HG03460 (cell line): Measurements from ENCODE around the gene ACADM.
"Not testable (repeated sequence)": the region's sequence is repeated elsewhere in the genome, so short reads cannot be mapped to it uniquely, and the experiment has no call there.

Source experiments
- ATAC-seq: cut with Tn5 transposase; IDR thresholded peaks from one replicate; pipeline ENCODE4 v1.9.1; 2021; ENCODE audit not compliant: unreplicated experiment

The ACADM gene

GRCh38 chr1:75733661-75734060 is 9.2 kb downstream of the ACADM start:
- no peak for ATAC-seq

- ATAC-seq, result no peak
Observed at GRCh38 chr1:75736016-75736415, 11.5 kb downstream of the ACADM start.

- ATAC-seq, result no peak
Observed at GRCh38 chr1:75742047-75742625, 17.6 kb downstream of the ACADM start.

GRCh38 chr1:75745276-75745675 is 20.8 kb downstream of the ACADM start:
- ATAC-seq, result peak; percentile 62

- ATAC-seq, result not testable (repeated sequence)
Observed at GRCh38 chr1:75757210-75757609, 32.7 kb downstream of the ACADM start.

GRCh38 chr1:75758543-75758942 is 34.0 kb downstream of the ACADM start:
- ATAC-seq, result not testable (repeated sequence)

GRCh38 chr1:75764057-75764655 is 39.6 kb downstream of the ACADM start:
- ATAC-seq, result no peak

- no peak for ATAC-seq
Observed at GRCh38 chr1:75765697-75766355, 41.3 kb downstream of the ACADM start.

- no peak for ATAC-seq
Observed at GRCh38 chr1:75768016-75768415, 43.5 kb downstream of the ACADM start.

- no peak for ATAC-seq
Observed at GRCh38 chr1:75770761-75771160, 46.3 kb downstream of the ACADM start.

- ATAC-seq, result no peak
Observed at GRCh38 chr1:75771978-75772377, 47.5 kb downstream of the ACADM start.

- ATAC-seq, result not testable (repeated sequence)
Observed at GRCh38 chr1:75777812-75778211, 53.3 kb downstream of the ACADM start.

- ATAC-seq, result not testable (repeated sequence)
Observed at GRCh38 chr1:75778694-75779093, 54.2 kb downstream of the ACADM start.

- ATAC-seq, result not testable (repeated sequence)
Observed at GRCh38 chr1:75780183-75780582, 55.7 kb downstream of the ACADM start.

- not testable (repeated sequence) for ATAC-seq
Observed at GRCh38 chr1:75783920-75784319, 59.4 kb downstream of the ACADM start.

GRCh38 chr1:75785320-75785982 is 60.9 kb downstream of the ACADM start:
- peak; percentile 19 for ATAC-seq

- peak; percentile 72 for ATAC-seq
Observed at GRCh38 chr1:75785983-75786853, 61.7 kb downstream of the ACADM start, which contains the start of gene RABGGTB. Gene RABGGTB, plus strand, starts transcription at chr1:75786256. Its CDS starts 16 bp downstream, at chr1:75786272.

GRCh38 chr1:75786901-75787493 is 62.5 kb downstream of the ACADM start:
- ATAC-seq, result no peak

GRCh38 chr1:75787524-75787923 is 63.0 kb downstream of the ACADM start:
- no peak for ATAC-seq

GRCh38 chr1:75789988-75790387 is 65.5 kb downstream of the ACADM start:
- ATAC-seq, result no peak
